ENCODE results near the gene SMAD6. TPM values are rescaled to one million over a fixed set of nuclear protein-coding genes. Genes with fewer than 3 reads are reported as not detected.

SMAD6 gene
- total RNA-seq, 1 donor from 2014 or later: 3.8 TPM

GRCh38 chr15:66740802-66741201, 38.8 kb downstream of the SMAD6 start:
- peak in 1 of 2 donors; percentile 32 for DNase-seq (ENCODE audit: low read depth in 2 of 2)

- no peak for DNase-seq (ENCODE audit: low read depth in 2 of 2)
Observed at GRCh38 chr15:66741646-66742045, 39.6 kb downstream of the SMAD6 start.

- DNase-seq (ENCODE audit: low read depth in 2 of 2): no peak
Observed at GRCh38 chr15:66742286-66742685, 40.2 kb downstream of the SMAD6 start.

GRCh38 chr15:66743204-66743603, 41.2 kb downstream of the SMAD6 start:
- no peak for DNase-seq (ENCODE audit: low read depth in 2 of 2)

GRCh38 chr15:66743703-66744536, 41.9 kb downstream of the SMAD6 start:
- peak in 1 of 2 donors; percentile 55 for DNase-seq (ENCODE audit: low read depth in 2 of 2)

GRCh38 chr15:66744610-66745279, 42.7 kb downstream of the SMAD6 start:
- no peak for DNase-seq (ENCODE audit: low read depth in 2 of 2)

GRCh38 chr15:66745530-66746230, 43.6 kb downstream of the SMAD6 start:
- DNase-seq (ENCODE audit: low read depth in 2 of 2): no peak

- DNase-seq (ENCODE audit: low read depth in 2 of 2): peak in 1 of 2 donors; percentile 49
Observed at GRCh38 chr15:66746231-66746605, 44.2 kb downstream of the SMAD6 start.

- DNase-seq (ENCODE audit: low read depth in 2 of 2): no peak
Observed at GRCh38 chr15:66747223-66747622, 45.2 kb downstream of the SMAD6 start.

- DNase-seq (ENCODE audit: low read depth in 2 of 2): peak; percentile 54 to 57
Observed at GRCh38 chr15:66747886-66748707, 46.1 kb downstream of the SMAD6 start.

- DNase-seq (ENCODE audit: low read depth in 2 of 2): no peak
Observed at GRCh38 chr15:66748708-66749035, 46.6 kb downstream of the SMAD6 start.

GRCh38 chr15:66749841-66750575, 48.0 kb downstream of the SMAD6 start:
- no peak for DNase-seq (ENCODE audit: low read depth in 2 of 2)

GRCh38 chr15:66750609-66751008, 48.6 kb downstream of the SMAD6 start:
- no peak for DNase-seq (ENCODE audit: low read depth in 2 of 2)

- peak in 1 of 2 donors; percentile 72 for DNase-seq (ENCODE audit: low read depth in 2 of 2)
Observed at GRCh38 chr15:66751579-66751978, 49.5 kb downstream of the SMAD6 start.

- no peak for DNase-seq (ENCODE audit: low read depth in 2 of 2)
Observed at GRCh38 chr15:66752078-66752477, 50.0 kb downstream of the SMAD6 start.

GRCh38 chr15:66753687-66754377, 51.8 kb downstream of the SMAD6 start:
- DNase-seq (ENCODE audit: low read depth in 2 of 2): no peak

GRCh38 chr15:66754789-66755188, 52.8 kb downstream of the SMAD6 start:
- no peak for DNase-seq (ENCODE audit: low read depth in 2 of 2)

GRCh38 chr15:66755298-66756068, 53.4 kb downstream of the SMAD6 start:
- DNase-seq (ENCODE audit: low read depth in 2 of 2): no peak

- peak in 1 of 2 donors; percentile 38 for DNase-seq (ENCODE audit: low read depth in 2 of 2)
Observed at GRCh38 chr15:66756295-66756694, 54.3 kb downstream of the SMAD6 start.

All from lung microvascular endothelial cell (primary cell).